Measurements from ENCODE around the gene LAMP2.
A peak's percentile ranks its signal among the peaks of the same experiment; 100 is the strongest.

LAMP2 gene

GRCh38 chrX:120468825-120469525, at the start of gene LAMP2:
Gene LAMP2, minus strand, starts transcription at chrX:120469296. Its CDS starts 127 bp downstream, at chrX:120469169.
- TF ChIP-seq, protein P1, sequence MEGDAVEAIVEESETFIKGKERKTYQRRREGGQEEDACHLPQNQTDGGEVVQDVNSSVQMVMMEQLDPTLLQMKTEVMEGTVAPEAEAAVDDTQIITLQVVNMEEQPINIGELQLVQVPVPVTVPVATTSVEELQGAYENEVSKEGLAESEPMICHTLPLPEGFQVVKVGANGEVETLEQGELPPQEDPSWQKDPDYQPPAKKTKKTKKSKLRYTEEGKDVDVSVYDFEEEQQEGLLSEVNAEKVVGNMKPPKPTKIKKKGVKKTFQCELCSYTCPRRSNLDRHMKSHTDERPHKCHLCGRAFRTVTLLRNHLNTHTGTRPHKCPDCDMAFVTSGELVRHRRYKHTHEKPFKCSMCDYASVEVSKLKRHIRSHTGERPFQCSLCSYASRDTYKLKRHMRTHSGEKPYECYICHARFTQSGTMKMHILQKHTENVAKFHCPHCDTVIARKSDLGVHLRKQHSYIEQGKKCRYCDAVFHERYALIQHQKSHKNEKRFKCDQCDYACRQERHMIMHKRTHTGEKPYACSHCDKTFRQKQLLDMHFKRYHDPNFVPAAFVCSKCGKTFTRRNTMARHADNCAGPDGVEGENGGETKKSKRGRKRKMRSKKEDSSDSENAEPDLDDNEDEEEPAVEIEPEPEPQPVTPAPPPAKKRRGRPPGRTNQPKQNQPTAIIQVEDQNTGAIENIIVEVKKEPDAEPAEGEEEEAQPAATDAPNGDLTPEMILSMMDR (conservative IDR thresholded peaks at IDR 0.05; ENCODE audit: control insufficient read depth, insufficient read depth, low read depth, low read length): no peak
- peak within 1 kb of the TSS; percentile 76 for H3K4me3 ChIP-seq (ENCODE audit: control insufficient read depth, low read depth, low read length)
- peak; percentile 89 for DNase-seq (ENCODE audit: low read depth)

GRCh38 chrX:120517936-120518335, 48.8 kb upstream of the LAMP2 start:
- no peak overlapping the region for H3K4me3 ChIP-seq (ENCODE audit: control insufficient read depth, low read depth, low read length)
- peak; percentile 83 for DNase-seq (ENCODE audit: low read depth)
- TF ChIP-seq, protein P1 (conservative IDR thresholded peaks at IDR 0.05; ENCODE audit: control insufficient read depth, insufficient read depth, low read depth, low read length): no peak

DNA sequence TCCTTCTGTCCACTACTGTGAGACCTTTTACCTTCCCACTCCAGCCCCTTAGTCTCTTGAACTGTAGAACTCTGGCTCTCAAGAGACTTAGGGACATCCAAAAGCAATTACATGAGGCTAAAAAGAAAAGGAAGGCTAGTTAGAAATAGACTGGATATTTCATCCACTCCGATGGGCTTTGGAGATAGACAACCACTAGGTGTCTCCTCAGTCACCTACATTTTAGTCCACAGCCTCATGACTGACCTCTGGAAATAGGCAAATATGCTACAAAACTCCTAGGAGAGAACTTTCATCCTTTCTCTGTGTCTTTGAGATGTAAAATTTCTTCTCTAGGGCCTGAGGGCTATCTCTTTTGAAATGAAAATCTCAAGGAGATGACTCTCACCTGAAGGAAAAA, 45.1 kb upstream of the LAMP2 start:
- peak; percentile 42 for DNase-seq (ENCODE audit: low read depth)
- TF ChIP-seq, protein P1 (conservative IDR thresholded peaks at IDR 0.05; ENCODE audit: control insufficient read depth, insufficient read depth, low read depth, low read length): peak; percentile 46

DNA sequence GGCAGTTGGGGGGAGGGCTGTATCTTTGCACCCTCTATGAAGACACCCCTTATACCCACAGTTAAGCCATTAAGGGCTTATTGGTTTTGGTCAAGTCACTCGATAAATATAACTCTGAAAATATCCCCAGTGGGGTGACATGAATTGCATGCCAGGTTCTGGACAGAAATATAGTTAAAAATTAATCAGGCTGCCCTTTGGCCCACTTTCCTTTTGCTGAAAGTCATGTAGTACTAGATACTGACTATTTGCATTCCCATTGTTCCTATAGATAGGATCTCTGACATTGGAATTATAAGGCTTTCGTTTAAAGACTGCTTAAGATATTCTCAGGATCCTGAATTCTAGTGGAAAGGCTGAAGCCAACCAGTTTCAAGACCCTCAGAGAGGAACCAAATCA, 43.5 kb upstream of the LAMP2 start:
- no peak overlapping the region for H3K4me3 ChIP-seq (ENCODE audit: control insufficient read depth, low read depth, low read length)
- TF ChIP-seq, protein P1 (conservative IDR thresholded peaks at IDR 0.05; ENCODE audit: control insufficient read depth, insufficient read depth, low read depth, low read length): no peak
- DNase-seq (ENCODE audit: low read depth): no peak

More for the DNA sequence above, 45.1 kb upstream of the LAMP2 start:
- no peak overlapping the region for H3K4me3 ChIP-seq (ENCODE audit: control insufficient read depth, low read depth, low read length)

GRCh38 chrX:120512222-120512621, 43.1 kb upstream of the LAMP2 start:
- TF ChIP-seq, protein P1 (conservative IDR thresholded peaks at IDR 0.05; ENCODE audit: control insufficient read depth, insufficient read depth, low read depth, low read length): no peak

GRCh38 chrX:120504569-120504968, 35.5 kb upstream of the LAMP2 start:
- H3K4me3 ChIP-seq (ENCODE audit: control insufficient read depth, low read depth, low read length): no peak overlapping the region
- TF ChIP-seq, protein P1 (conservative IDR thresholded peaks at IDR 0.05; ENCODE audit: control insufficient read depth, insufficient read depth, low read depth, low read length): no peak
- no peak for DNase-seq (ENCODE audit: low read depth)

More at GRCh38 chrX:120512222-120512621, 43.1 kb upstream of the LAMP2 start:
- no peak for DNase-seq (ENCODE audit: low read depth)
- H3K4me3 ChIP-seq (ENCODE audit: control insufficient read depth, low read depth, low read length): no peak overlapping the region

All from fibroblast of mammary gland (primary cell).